Omental fat pad (tissue), 4 donors: ENCODE measurements around the gene CALCR. TPM values are rescaled to one million over a fixed set of nuclear protein-coding genes. Genes with fewer than 3 reads are reported as not detected.

Experiments used
- ATAC-seq: fragments of 150-250 bp; one replicate; pipeline ENCODE4 v1.9.1; 2016; ENCODE audit warnings: mild to moderate bottlenecking, moderate library complexity; ENCODE audit not compliant: low FRiP score
- DNase-seq: peaks from one replicate; pipeline ENCODE4 v3.0.0-alpha.2; 2019; ENCODE audit warnings: low spot score
- total RNA-seq, 4 donors: library from RNA; depleted of rRNA; stranded (reverse); fragments of >200 nt; gene quantifications; one replicate each; pipeline ENCODE4 v1.1.0, GENCODE V29; 2016
- TF ChIP-seq, protein P1 (sequence below), 3 donors: fragments of 450-650 bp; IDR thresholded peaks; one replicate each; pipeline ENCODE4 v1.5.1; 2016 to 2017; ENCODE audit warnings: antibody characterized with exemption in 3 of 3, mild to moderate bottlenecking in 3 of 3, moderate library complexity in 2 of 3

Gene CALCR
- total RNA-seq, 4 donors from 2014 or later, result 0.24 to 0.50 (median 0.28) TPM; not detected in 1

GRCh38 chr7:93558705-93559614, 15.6 kb downstream of the CALCR start:
- DNase-seq, result no peak
- TF ChIP-seq, protein P1, sequence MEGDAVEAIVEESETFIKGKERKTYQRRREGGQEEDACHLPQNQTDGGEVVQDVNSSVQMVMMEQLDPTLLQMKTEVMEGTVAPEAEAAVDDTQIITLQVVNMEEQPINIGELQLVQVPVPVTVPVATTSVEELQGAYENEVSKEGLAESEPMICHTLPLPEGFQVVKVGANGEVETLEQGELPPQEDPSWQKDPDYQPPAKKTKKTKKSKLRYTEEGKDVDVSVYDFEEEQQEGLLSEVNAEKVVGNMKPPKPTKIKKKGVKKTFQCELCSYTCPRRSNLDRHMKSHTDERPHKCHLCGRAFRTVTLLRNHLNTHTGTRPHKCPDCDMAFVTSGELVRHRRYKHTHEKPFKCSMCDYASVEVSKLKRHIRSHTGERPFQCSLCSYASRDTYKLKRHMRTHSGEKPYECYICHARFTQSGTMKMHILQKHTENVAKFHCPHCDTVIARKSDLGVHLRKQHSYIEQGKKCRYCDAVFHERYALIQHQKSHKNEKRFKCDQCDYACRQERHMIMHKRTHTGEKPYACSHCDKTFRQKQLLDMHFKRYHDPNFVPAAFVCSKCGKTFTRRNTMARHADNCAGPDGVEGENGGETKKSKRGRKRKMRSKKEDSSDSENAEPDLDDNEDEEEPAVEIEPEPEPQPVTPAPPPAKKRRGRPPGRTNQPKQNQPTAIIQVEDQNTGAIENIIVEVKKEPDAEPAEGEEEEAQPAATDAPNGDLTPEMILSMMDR (IDR thresholded peaks at IDR 0.05), result no peak
- peak; percentile 66 for ATAC-seq

- no peak for ATAC-seq
- TF ChIP-seq, protein P1 (IDR thresholded peaks at IDR 0.05), result no peak
- no peak for DNase-seq
Observed at GRCh38 chr7:93551931-93552330, 22.6 kb downstream of the CALCR start.

GRCh38 chr7:93551063-93551895, 23.2 kb downstream of the CALCR start:
- TF ChIP-seq, protein P1 (IDR thresholded peaks at IDR 0.05), result no peak
- ATAC-seq, result no peak
- no peak for DNase-seq

- TF ChIP-seq, protein P1 (IDR thresholded peaks at IDR 0.05), result no peak
- DNase-seq (no peak), ATAC-seq (no peak)
Observed at GRCh38 chr7:93547716-93548115, 26.8 kb downstream of the CALCR start.

DNA sequence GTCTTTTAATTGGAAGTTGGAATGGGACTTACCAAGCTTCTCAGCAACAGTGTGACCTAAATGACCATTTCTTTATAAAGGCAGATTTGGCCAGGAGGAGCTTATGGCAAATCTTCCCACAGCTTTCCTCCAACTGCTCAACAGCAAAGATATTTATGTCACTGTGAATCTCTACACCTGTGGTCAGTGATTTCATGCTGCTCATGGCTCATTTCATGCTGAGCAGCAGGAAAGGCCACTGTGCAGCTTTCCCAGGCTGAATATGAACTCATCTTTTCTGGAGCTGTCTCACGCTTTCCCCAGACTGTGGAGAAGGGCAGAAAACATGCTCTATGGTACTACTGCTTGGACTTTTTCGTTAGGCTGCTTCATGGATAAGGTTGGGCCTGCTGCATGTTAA, 29.8 kb downstream of the CALCR start:
- ATAC-seq, result no peak

DNA sequence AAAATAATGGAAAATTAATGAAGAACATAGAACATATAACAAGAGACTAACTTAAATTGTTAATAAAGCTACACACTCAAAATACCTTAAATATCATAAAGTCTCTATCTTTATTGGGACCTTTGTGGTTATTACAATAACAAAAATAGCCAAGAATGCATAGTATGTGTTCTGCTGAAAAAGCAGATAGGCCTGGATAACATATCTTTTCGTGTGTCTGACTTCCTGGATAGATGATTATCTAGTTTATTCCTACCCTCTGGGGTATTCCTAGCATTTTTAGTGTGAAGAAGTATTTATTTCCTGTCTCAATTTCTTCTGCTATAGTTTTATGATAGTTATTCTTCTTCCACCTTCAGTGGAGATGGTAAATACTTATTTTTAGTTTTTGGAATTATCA, 36.5 kb downstream of the CALCR start:
- TF ChIP-seq, protein P1 (IDR thresholded peaks at IDR 0.05), result no peak
- no peak for ATAC-seq
- DNase-seq, result no peak

More for the DNA sequence above, 29.8 kb downstream of the CALCR start:
- no peak for DNase-seq
- TF ChIP-seq, protein P1 (IDR thresholded peaks at IDR 0.05), result no peak
